HEK293 (cell line): ENCODE data around the gene PCDHGA5.
"Not testable (repeated sequence)": the region's sequence is repeated elsewhere in the genome, so short reads cannot be mapped to it uniquely, and the experiment has no call there.

ENCODE experiments used
- CTCF ChIP-seq: fragments of 450-650 bp; formaldehyde crosslinking; IDR thresholded peaks from 2 replicates; pipeline ENCODE4 v1.5.1; 2016; ENCODE audit warnings: missing biosample characterization, missing genetic modification characterization
- MYNN ChIP-seq: fragments of 450-650 bp; formaldehyde crosslinking; IDR thresholded peaks from 2 replicates; pipeline ENCODE4 v1.5.1; 2016; ENCODE audit warnings: missing biosample characterization, missing genetic modification characterization, borderline replicate concordance
- REST ChIP-seq: fragments of 450-650 bp; formaldehyde crosslinking; IDR thresholded peaks from 2 replicates; pipeline ENCODE4 v1.5.1; 2016; ENCODE audit warnings: missing biosample characterization, missing genetic modification characterization
- ZNF16 ChIP-seq: fragments of 450-650 bp; formaldehyde crosslinking; IDR thresholded peaks from 2 replicates; pipeline ENCODE4 v1.5.1; 2016; ENCODE audit warnings: low read depth, missing biosample characterization, missing genetic modification characterization
- TF ChIP-seq, protein P1 (sequence below): fragments of 450-650 bp; formaldehyde crosslinking; IDR thresholded peaks from 2 replicates; pipeline ENCODE4 v1.5.1; 2017; ENCODE audit warnings: missing biosample characterization, missing genetic modification characterization

DNA sequence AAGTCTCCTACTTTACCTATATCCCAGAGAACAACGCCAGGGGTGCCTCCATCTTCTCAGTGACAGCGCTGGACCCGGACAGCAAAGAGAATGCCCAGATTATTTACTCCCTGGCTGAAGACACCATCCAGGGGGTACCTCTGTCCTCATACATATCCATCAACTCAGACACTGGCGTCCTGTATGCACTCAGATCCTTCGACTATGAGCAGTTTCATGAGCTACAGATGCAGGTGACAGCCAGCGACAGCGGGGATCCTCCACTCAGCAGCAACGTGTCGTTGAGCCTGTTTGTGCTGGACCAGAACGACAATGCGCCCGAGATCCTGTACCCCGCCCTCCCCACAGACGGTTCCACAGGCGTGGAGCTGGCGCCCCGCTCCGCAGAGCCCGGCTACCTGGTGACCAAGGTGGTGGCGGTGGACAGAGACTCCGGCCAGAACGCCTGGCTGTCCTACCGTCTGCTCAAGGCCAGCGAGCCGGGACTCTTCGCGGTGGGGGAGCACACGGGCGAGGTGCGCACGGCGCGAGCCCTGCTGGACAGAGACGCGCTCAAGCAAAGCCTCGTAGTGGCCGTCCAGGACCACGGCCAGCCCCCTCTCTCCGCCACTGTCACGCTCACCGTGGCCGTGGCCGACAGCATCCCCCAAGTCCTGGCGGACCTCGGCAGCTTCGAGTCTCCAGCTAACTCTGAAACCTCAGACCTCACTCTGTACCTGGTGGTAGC is 50.7 kb downstream of the PCDHGA5 start:
- TF ChIP-seq, protein P1, sequence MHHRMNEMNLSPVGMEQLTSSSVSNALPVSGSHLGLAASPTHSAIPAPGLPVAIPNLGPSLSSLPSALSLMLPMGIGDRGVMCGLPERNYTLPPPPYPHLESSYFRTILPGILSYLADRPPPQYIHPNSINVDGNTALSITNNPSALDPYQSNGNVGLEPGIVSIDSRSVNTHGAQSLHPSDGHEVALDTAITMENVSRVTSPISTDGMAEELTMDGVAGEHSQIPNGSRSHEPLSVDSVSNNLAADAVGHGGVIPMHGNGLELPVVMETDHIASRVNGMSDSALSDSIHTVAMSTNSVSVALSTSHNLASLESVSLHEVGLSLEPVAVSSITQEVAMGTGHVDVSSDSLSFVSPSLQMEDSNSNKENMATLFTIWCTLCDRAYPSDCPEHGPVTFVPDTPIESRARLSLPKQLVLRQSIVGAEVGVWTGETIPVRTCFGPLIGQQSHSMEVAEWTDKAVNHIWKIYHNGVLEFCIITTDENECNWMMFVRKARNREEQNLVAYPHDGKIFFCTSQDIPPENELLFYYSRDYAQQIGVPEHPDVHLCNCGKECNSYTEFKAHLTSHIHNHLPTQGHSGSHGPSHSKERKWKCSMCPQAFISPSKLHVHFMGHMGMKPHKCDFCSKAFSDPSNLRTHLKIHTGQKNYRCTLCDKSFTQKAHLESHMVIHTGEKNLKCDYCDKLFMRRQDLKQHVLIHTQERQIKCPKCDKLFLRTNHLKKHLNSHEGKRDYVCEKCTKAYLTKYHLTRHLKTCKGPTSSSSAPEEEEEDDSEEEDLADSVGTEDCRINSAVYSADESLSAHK (tag by site-specific recombination) = not testable (repeated sequence)
- not testable (repeated sequence) for TF ChIP-seq CTCF; MYNN (tag by site-specific recombination); REST (tag by site-specific recombination); ZNF16 (tag by site-specific recombination)
